MM.1S (cell line): ENCODE results near the gene TIE1.

Experiments
- EZH2 ChIP-seq: fragments of 300-600 bp; sonication (generic); optimal IDR thresholded peaks from 2 replicates; pipeline ENCODE3; 2017; ENCODE audit warnings: low read depth, mild to moderate bottlenecking, antibody characterized with exemption, low read length, mixed read lengths
- TF ChIP-seq, protein P1 (sequence below): fragments of 300-600 bp; sonication (generic); IDR thresholded peaks from 2 replicates; pipeline ENCODE4 v1.5.1; 2016; ENCODE audit warnings: antibody characterized with exemption, low read length, mixed read lengths

DNA sequence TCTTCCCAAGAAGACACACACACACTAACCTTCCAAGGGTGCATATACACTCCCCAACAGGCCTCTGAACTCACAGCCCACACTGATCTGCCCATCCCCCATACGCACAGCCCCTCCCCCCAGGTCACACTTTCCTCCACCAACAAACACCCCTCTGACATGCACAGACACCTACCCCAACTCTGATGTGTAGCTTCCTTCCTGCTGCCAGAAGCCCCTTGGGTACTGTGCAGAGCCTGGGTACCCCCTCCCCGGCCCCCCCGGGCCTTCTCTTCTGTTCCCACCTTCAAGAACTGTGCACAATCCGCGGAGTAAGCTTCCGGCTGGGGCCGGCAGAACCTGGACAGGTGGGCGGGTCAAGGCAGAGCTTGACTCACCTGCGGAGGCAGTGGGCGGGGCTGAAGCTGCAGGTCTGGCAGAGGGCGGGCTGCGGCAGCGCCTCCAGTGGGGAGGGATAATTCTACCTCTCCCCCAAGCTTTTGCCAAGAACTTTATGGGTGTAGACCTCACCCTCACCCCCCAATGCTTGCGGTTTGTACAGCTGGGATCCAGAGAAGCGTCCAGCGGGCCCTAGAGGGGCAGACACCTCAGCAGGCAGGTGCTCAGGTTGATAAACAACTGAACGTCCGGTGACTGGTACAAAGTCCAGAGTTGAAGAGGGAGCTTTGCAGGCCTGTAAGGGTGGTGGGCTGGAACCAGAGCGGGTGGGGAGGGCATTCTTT lies 15.4 kb upstream of the TIE1 start, which contains the start of gene C1orf210:
- TF ChIP-seq EZH2 = no peak
- TF ChIP-seq, protein P1, sequence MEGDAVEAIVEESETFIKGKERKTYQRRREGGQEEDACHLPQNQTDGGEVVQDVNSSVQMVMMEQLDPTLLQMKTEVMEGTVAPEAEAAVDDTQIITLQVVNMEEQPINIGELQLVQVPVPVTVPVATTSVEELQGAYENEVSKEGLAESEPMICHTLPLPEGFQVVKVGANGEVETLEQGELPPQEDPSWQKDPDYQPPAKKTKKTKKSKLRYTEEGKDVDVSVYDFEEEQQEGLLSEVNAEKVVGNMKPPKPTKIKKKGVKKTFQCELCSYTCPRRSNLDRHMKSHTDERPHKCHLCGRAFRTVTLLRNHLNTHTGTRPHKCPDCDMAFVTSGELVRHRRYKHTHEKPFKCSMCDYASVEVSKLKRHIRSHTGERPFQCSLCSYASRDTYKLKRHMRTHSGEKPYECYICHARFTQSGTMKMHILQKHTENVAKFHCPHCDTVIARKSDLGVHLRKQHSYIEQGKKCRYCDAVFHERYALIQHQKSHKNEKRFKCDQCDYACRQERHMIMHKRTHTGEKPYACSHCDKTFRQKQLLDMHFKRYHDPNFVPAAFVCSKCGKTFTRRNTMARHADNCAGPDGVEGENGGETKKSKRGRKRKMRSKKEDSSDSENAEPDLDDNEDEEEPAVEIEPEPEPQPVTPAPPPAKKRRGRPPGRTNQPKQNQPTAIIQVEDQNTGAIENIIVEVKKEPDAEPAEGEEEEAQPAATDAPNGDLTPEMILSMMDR = no peak
